Colonic mucosa (tissue), 4 donors: Measurements from ENCODE around the gene EPB41L4A. TPM values are rescaled to one million over a fixed set of nuclear protein-coding genes. Genes with fewer than 3 reads are reported as not detected.
"Not testable (repeated sequence)": the region's sequence is repeated elsewhere in the genome, so short reads cannot be mapped to it uniquely, and the experiment has no call there.

Experiments used
- DNase-seq: peaks from one replicate; pipeline ENCODE4 v3.0.0-alpha.2; 2020
- H3K27ac ChIP-seq: fragments of 200-600 bp; one replicate; pipeline ENCODE4 v1.8.0; 2021
- H3K27me3 ChIP-seq: fragments of 200-600 bp; one replicate; pipeline ENCODE4 v1.8.0; 2021
- H3K36me3 ChIP-seq: fragments of 200-600 bp; one replicate; pipeline ENCODE4 v1.8.0; 2021
- H3K4me1 ChIP-seq: fragments of 200-600 bp; one replicate; pipeline ENCODE4 v1.8.0; 2021; ENCODE audit warnings: mild to moderate bottlenecking
- H3K4me3 ChIP-seq: fragments of 200-600 bp; one replicate; pipeline ENCODE4 v1.8.0; 2021
- H3K9ac ChIP-seq, 2 donors: one replicate each; pipeline ENCODE4 v1.7.0; 2013; ENCODE audit warnings: control low read depth in 2 of 2, low read depth in 2 of 2, low read length in 2 of 2
- H3K9me3 ChIP-seq: fragments of 200-600 bp; one replicate; pipeline ENCODE4 v1.8.0; 2021
- CTCF ChIP-seq: fragments of 200-600 bp; IDR thresholded peaks from one replicate; pipeline ENCODE4 v1.8.0; 2022; ENCODE audit warnings: antibody characterized with exemption, mild to moderate bottlenecking
- intact Hi-C: fragments of 100-400 bp; cut with DNase I; formaldehyde crosslinking; loops from one replicate; pipeline ENCODE4 v1.14.1; 2022
- total RNA-seq, 2 donors: library from RNA; stranded (reverse); fragmentation: NEBNext Ultra II Directional in 1 of 2; extraction: Animal tissue kit (Norgen Biotek cat#: 25700) in 1 of 2; gene quantifications; one replicate each; pipeline ENCODE4 v1.2.1, GENCODE V29; 2021
- donor health status: healthy.
- donor health status: DM: no; HTN: no; CAD: no.
- donor health status: DM: no; HTN: no; CAD: no.

The EPB41L4A gene
- total RNA-seq, 2 donors from 2014 or later, result 10.1 to 18.0 TPM

DNA sequence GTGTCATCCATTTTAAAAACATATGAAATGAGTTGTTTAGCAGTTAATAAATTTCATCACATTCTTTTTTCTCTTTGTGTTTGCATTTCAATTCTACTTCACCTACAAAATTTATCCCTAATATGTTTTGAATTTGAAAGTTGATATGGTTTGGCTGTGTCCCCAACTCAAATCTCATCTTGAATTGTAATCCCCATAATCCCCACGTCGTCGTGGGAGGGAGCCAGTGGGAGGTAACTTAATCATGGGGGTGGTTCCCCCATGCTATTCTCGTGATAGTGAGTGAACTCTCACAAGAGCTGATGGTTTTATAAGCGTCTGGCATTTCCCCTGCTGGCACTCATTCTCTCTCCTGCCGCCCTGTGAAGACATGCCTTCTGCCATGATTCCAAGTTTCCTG, 200.1 kb downstream of the EPB41L4A start:
- DNase-seq, result no peak
- intact Hi-C loops, result no loop called here
- Histone ChIP-seq H3K27me3 (no peaks in the 10 kb centered on the region), H3K4me3 (no peak overlapping the region), H3K27ac (no peak overlapping the region), H3K4me1 (no peaks in the 10 kb centered on the region), H3K9me3 (no peaks in the 10 kb centered on the region), H3K9ac (no peak overlapping the region), H3K36me3 (no peaks in the 10 kb centered on the region)
- TF ChIP-seq CTCF, result no peak

- no peak overlapping the region for H3K4me3 ChIP-seq
- TF ChIP-seq CTCF, result no peak
- H3K27me3 ChIP-seq, result no peaks in the 10 kb centered on the region
- intact Hi-C loops, result no loop called here
- H3K9me3 ChIP-seq, result no peaks in the 10 kb centered on the region
- no peaks in the 10 kb centered on the region for H3K4me1 ChIP-seq
- DNase-seq, result no peak
- no peaks in the 10 kb centered on the region for H3K36me3 ChIP-seq
- no peak overlapping the region for H3K9ac ChIP-seq
- no peak overlapping the region for H3K27ac ChIP-seq
Measured at GRCh38 chr5:112217843-112218579, 201.1 kb downstream of the EPB41L4A start.

DNA sequence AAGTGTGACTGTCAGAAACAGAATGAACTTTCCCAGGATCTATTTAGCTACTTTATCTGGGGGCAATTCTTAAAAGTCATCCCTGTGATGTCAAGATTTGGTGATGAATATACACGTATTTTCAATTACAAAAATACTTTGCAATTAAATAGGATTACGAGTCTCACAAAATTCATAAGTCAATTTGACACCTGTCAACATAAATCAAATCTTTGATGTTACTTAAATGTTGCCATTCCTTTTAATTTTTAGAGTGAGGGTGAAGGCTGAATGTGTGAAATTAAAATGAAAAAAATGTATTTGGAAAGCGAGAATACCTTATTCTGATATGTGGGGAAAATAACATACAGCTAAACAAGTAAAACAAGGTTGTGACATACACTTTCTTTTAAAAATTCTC, 202.9 kb downstream of the EPB41L4A start:
- intact Hi-C loops, result no loop called here
- no peaks in the 10 kb centered on the region for H3K9me3 ChIP-seq

GRCh38 chr5:112210430-112211005, 208.6 kb downstream of the EPB41L4A start:
- TF ChIP-seq CTCF, result peak; percentile 51
- peak; percentile 49 for DNase-seq
- Histone ChIP-seq H3K4me3 (no peak overlapping the region), H3K4me1 (no peaks in the 10 kb centered on the region), H3K9me3 (no peaks in the 10 kb centered on the region), H3K27me3 (no peaks in the 10 kb centered on the region), H3K27ac (no peak overlapping the region), H3K9ac (no peak overlapping the region), H3K36me3 (no peaks in the 10 kb centered on the region)
- intact Hi-C loops, result no loop called here

More for the DNA sequence above, 202.9 kb downstream of the EPB41L4A start:
- H3K4me3 ChIP-seq, result no peak overlapping the region
- no peak overlapping the region for H3K27ac ChIP-seq
- no peaks in the 10 kb centered on the region for H3K27me3 ChIP-seq
- no peak overlapping the region for H3K9ac ChIP-seq
- no peaks in the 10 kb centered on the region for H3K36me3 ChIP-seq
- no peak for DNase-seq
- no peaks in the 10 kb centered on the region for H3K4me1 ChIP-seq
- TF ChIP-seq CTCF, result no peak

- no peaks in the 10 kb centered on the region for H3K27me3 ChIP-seq
- no peaks in the 10 kb centered on the region for H3K4me1 ChIP-seq
- no peaks in the 10 kb centered on the region for H3K9me3 ChIP-seq
- TF ChIP-seq CTCF, result no peak
- no peak overlapping the region for H3K4me3 ChIP-seq
- intact Hi-C loops, result loop anchor here (2.0 kb wide), 1 partner anchor 212 kb away; no protein-coding TSS in a partner anchor
- no peaks in the 10 kb centered on the region for H3K36me3 ChIP-seq
- H3K27ac ChIP-seq, result no peak overlapping the region
- no peak for DNase-seq
- no peak overlapping the region for H3K9ac ChIP-seq
Measured at GRCh38 chr5:112208699-112209615, 210.1 kb downstream of the EPB41L4A start.

GRCh38 chr5:112208195-112208594, 210.9 kb downstream of the EPB41L4A start:
- not testable (repeated sequence) for H3K36me3 ChIP-seq, H3K27me3 ChIP-seq, H3K27ac ChIP-seq, H3K4me1 ChIP-seq, DNase-seq, H3K9ac ChIP-seq, H3K4me3 ChIP-seq, H3K9me3 ChIP-seq
- intact Hi-C loops, result loop anchor here (2.0 kb wide), 1 partner anchor 213 kb away; no protein-coding TSS in a partner anchor
